ENCODE data around the gene SLMAP. TPM values are rescaled to one million over a fixed set of nuclear protein-coding genes. Genes with fewer than 3 reads are reported as not detected.

The SLMAP gene
- total RNA-seq, 4 donors from 2014 or later, result 49.5 to 56.0 (median 51.0) TPM

DNA sequence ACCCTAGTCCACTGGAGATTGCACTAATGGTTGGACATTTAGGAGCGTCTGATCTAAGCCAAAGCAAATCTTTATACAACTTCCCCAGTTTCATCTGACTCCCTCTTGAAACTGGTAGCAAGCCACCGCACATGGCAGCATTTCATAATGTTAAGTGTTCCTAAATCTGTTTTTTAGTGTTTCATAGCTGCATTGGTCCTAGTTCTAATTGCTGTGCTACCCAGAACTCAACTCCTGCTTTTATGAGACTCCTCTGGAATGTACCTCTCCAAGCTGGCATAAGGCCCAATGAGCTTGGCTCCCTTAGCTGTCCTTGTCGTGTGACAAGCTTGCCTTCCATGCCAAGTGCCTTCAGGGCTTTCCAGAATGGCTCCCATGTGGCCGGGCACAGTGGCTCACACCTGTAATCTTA is 186.8 kb downstream of the SLMAP start:
- intact Hi-C loops (cut with DNase I; ENCODE audit: low total_unique reads), result no loop called here
- peak; percentile 54 to 86 for DNase-seq (ENCODE audit: low spot score in 2 of 2)
- WGBS, 2 donors, result 31 to 44% methylated on average over 4 of the region's 4 CpGs

GRCh38 chr3:57943525-57944495 is 187.7 kb downstream of the SLMAP start:
- no peak for TF ChIP-seq POLR2A (IDR thresholded peaks at IDR 0.05)
- TF ChIP-seq, protein P1, sequence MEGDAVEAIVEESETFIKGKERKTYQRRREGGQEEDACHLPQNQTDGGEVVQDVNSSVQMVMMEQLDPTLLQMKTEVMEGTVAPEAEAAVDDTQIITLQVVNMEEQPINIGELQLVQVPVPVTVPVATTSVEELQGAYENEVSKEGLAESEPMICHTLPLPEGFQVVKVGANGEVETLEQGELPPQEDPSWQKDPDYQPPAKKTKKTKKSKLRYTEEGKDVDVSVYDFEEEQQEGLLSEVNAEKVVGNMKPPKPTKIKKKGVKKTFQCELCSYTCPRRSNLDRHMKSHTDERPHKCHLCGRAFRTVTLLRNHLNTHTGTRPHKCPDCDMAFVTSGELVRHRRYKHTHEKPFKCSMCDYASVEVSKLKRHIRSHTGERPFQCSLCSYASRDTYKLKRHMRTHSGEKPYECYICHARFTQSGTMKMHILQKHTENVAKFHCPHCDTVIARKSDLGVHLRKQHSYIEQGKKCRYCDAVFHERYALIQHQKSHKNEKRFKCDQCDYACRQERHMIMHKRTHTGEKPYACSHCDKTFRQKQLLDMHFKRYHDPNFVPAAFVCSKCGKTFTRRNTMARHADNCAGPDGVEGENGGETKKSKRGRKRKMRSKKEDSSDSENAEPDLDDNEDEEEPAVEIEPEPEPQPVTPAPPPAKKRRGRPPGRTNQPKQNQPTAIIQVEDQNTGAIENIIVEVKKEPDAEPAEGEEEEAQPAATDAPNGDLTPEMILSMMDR (IDR thresholded peaks at IDR 0.05), result no peak
- WGBS, 2 donors, result 70 to 71% methylated on average over 8 of the region's 8 CpGs
- H3K4me3 ChIP-seq (ENCODE audit: low read depth, poor library complexity, severe bottlenecking), result no peak overlapping the region
- peak in 1 of 2 donors; percentile 67 for DNase-seq (ENCODE audit: low spot score in 2 of 2)
- intact Hi-C loops (cut with DNase I; ENCODE audit: low total_unique reads), result no loop called here

More for the DNA sequence above, 186.8 kb downstream of the SLMAP start:
- H3K4me3 ChIP-seq (ENCODE audit: low read depth, poor library complexity, severe bottlenecking), result no peak overlapping the region
- TF ChIP-seq POLR2A (IDR thresholded peaks at IDR 0.05), result no peak
- TF ChIP-seq, protein P1 (IDR thresholded peaks at IDR 0.05), result no peak

DNA sequence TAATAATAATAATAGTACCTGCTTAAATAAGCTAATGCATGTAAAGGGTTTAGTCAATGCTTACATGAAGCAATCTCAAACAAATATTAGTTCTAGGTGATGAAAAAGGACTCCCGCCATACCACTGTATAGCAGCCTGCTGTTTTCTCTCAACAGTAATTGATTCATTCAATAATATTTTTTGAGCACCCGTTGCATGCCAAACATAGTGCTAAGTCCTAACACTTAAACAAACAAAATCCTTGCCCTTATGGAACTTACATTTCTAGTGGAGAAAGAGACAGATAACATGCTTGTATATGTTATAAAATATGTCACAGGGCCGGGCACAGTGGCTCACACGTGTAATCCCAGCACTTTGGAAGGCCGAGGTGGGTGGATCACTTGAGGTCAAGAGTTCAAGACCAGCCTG is 190.9 kb downstream of the SLMAP start:
- TF ChIP-seq POLR2A (IDR thresholded peaks at IDR 0.05), result no peak
- TF ChIP-seq, protein P1 (IDR thresholded peaks at IDR 0.05), result no peak
- 88 to 89% methylated on average over 5 of the region's 5 CpGs for WGBS, 2 donors
- intact Hi-C loops (cut with DNase I; ENCODE audit: low total_unique reads), result no loop called here
- peak in 1 of 2 donors; percentile 13 for DNase-seq (ENCODE audit: low spot score in 2 of 2)
- no peak overlapping the region for H3K4me3 ChIP-seq (ENCODE audit: low read depth, poor library complexity, severe bottlenecking)

GRCh38 chr3:57948080-57948671 is 192.1 kb downstream of the SLMAP start:
- TF ChIP-seq POLR2A (IDR thresholded peaks at IDR 0.05), result no peak
- TF ChIP-seq, protein P1 (IDR thresholded peaks at IDR 0.05), result no peak
- intact Hi-C loops (cut with DNase I; ENCODE audit: low total_unique reads), result no loop called here
- WGBS, 2 donors, result 80 to 81% methylated on average over 12 of the region's 12 CpGs
- peak in 1 of 2 donors; percentile 63 for DNase-seq (ENCODE audit: low spot score in 2 of 2)
- no peak overlapping the region for H3K4me3 ChIP-seq (ENCODE audit: low read depth, poor library complexity, severe bottlenecking)

DNA sequence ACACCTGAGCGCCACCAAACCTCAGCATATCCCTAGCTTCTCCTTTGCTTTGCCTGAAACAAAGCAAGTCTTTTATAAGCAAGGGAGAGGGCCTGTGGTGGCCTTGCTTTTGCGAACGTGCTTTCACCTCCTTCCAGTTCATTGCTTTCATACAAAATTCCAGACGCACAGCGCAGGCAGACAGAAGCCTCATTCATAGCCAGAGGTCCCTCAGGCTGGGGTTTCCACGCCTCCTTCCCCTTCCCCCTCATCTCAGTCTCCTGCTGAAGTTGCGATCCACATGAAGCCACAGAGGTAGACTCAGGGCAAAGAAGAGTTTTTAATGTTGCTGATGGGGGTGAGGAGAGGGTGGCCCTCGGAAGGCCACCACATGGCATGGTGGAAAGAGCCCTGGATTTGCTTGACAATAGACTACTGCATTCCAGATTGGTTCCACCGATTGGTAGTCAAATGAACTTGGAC is 192.7 kb downstream of the SLMAP start:
- WGBS, 2 donors, result 79 to 84% methylated on average over 9 of the region's 9 CpGs
- DNase-seq (ENCODE audit: low spot score in 2 of 2), result peak in 1 of 2 donors; percentile 69
- no peak overlapping the region for H3K4me3 ChIP-seq (ENCODE audit: low read depth, poor library complexity, severe bottlenecking)
- no peak for TF ChIP-seq POLR2A (IDR thresholded peaks at IDR 0.05)
- TF ChIP-seq, protein P1 (IDR thresholded peaks at IDR 0.05), result no peak
- intact Hi-C loops (cut with DNase I; ENCODE audit: low total_unique reads), result no loop called here

Measured in lower leg skin (tissue), 4 donors.